Embryonic facial prominence (tissue), 1 donor: Measurements from ENCODE around the gene AIFM3.
"Not testable (repeated sequence)": the region's sequence is repeated elsewhere in the genome, so short reads cannot be mapped to it uniquely, and the experiment has no call there.

Experiments
- DNase-seq: peaks from one replicate; pipeline ENCODE4 v3.0.0-alpha.2; 2016; ENCODE audit errors: extremely low spot score

Gene AIFM3

DNA sequence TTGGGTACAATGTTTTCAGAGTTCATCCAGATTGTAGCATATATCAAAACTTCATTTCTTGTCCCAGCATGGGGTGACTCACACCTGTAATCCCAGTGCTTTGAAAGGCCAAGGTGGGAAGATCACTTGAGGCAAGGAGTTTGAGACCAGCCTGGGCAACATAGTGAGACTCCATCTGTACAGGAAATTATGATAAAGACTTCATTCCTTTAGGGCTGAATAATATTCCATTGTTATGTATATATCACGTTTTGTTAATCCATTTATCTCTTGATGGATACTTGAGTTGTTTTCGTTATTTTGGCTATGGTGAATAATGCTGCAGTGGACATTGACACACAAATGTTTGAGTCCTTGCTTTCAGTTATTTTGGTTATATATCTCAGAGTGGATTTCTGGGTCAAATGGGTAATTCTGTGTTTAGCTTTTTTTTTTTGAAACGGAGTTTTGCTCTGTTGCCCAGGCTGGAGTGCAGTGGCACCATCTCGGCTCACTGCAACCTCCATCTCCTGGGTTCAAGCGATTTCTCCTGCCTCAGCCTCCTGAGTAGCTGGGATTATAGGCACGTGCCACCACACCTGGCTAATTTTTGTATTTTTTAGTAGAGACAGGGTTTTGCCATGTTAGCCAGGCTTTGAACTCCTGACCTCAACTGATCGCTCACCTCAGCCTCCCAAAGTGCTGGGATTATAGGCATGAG lies 24.7 kb upstream of the AIFM3 start:
- DNase-seq = not testable (repeated sequence)

GRCh38 chr22:20943104-20943933 lies 23.7 kb upstream of the AIFM3 start:
- DNase-seq = no peak

GRCh38 chr22:20944042-20944441 lies 23.0 kb upstream of the AIFM3 start:
- DNase-seq = no peak

GRCh38 chr22:20945578-20945934 lies 21.5 kb upstream of the AIFM3 start:
- DNase-seq = no peak

DNA sequence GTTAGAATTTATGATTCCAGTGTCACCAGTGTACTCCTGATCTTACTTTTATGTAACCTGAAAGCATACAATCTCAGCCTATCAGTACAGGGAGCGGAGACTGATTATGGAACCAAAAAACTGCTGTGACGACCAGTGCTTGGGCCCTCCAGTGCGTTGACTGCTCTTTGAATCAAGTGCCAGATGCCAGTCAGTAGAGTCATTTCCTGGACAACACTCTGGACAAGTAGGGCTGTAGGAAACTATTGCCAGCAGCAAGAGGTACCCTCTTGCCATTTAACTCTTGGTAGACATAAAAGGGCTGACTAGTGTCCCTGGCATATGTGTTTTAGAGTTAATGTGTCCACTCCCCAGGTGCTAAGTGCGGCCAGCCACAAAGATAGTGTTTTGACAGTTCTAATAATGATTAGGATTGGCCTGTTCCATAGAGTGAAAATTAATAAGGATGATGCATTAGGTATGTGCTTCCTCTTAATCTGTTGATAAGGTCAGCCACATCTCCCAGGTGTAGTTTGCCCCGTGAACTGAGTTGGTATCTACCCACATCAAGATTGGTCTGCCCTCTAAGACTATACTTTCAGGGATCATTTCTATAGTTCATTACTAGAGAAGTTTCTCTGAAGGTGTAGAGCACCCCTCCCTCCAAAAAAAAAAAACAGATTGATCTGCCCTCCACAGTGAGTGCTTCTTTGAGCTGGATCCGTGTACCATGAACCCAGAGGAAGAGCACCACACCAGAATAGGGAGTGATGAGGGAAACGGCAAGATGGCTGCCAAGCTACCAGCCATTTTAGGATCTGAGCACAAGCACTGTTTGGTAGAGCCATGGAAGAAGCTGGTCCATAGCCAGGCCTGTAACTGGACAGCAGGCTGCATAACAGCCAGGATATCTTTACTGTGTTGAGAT lies 20.7 kb upstream of the AIFM3 start:
- DNase-seq = no peak

DNA sequence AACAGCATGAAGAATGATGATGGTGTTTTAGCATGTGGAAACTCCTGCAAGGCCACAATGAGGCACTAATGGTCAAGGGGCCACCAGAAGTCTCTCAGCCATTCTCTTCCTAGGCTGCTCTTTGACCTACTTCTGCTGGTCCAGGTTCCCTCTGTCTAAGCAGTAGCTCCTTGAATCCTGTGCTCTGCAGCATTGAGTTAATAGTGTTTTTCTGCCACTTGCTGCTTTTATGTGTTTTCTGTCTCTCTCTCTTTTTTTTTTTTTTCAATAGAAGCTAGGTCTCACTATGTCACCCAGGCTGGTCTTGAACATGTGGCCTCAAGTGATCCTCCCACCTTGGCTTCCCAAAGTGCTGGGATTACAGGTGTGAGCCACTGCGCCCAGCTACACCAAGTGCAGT lies 20.1 kb upstream of the AIFM3 start:
- no peak for DNase-seq

DNA sequence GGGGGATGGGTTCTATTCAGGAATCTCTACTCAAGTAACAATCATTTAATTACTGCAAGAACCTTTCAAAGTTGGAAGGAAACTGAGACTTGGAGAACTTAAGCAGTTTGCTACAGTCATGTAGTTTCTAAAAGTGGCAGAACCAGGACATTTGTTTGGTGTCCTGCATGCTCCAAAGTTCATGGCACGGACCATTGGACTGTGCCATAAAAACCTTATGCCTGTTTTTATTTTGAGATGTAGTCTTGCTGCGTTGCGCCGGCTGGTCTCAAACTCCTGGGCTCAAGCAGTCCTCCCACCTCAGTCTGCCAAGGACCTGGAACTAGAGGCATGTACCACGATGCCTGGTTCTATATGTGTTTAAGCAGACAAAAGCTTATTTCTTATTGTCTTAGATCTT lies 18.6 kb upstream of the AIFM3 start:
- no peak for DNase-seq

DNA sequence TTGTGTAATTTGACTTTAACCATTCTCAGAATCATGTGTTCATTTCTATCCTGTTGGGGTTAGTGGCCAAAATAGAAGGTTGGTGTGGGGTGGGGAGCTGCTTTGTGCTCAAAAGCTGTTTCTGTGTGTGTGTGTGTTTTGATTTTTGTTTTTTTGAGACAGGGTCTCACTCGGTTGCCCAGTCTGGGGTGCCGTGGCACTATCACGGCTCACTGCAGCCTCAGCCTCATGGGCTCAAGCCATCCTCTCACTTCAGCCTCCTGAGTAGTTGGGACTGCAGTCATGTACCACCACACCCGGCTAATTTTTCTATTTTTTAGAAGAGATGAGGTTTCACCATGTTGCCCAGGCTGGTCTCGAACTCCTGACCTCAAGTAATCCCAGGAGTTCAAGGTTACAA lies 18.1 kb upstream of the AIFM3 start:
- DNase-seq = no peak

GRCh38 chr22:20949698-20950183 lies 17.3 kb upstream of the AIFM3 start:
- DNase-seq = no peak

DNA sequence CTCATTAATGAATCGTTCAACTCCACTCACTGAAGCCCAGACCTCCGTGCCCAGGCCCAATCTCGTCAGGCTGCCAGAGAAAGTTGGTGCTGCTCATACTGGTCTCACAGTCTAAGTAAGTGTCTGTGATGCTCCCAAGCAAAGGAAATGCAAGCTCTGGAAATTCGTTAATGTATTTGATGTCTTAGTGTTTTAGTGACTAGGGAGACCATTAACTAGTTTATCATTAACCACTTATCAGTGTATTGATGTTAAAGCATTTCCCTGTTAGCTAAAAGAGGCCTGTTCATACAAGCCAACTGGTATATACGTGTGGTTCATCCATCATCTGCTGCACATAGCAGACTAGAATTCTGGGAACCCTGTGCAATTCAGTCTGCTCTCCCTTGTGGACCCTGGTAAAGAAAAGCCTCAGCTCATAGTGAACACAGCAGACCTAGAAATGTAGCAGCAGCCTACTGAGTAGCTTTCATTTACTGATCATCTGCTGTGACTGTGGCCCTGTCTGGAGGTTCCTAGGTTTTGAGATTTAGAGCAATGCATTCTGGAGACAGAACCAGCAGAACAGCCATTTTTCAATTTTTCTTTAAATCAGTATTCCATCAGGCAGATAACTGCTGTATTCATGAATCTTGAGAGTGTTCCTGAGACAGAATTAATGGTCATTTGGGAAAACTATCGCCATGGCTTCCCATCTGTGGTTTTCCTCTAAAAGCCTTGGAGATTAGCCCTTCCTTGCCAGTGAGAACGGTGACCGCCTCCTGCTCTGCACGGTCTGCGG lies 15.7 kb upstream of the AIFM3 start:
- DNase-seq = no peak

- DNase-seq = no peak
Observed at GRCh38 chr22:20951932-20952380, 15.1 kb upstream of the AIFM3 start.

DNA sequence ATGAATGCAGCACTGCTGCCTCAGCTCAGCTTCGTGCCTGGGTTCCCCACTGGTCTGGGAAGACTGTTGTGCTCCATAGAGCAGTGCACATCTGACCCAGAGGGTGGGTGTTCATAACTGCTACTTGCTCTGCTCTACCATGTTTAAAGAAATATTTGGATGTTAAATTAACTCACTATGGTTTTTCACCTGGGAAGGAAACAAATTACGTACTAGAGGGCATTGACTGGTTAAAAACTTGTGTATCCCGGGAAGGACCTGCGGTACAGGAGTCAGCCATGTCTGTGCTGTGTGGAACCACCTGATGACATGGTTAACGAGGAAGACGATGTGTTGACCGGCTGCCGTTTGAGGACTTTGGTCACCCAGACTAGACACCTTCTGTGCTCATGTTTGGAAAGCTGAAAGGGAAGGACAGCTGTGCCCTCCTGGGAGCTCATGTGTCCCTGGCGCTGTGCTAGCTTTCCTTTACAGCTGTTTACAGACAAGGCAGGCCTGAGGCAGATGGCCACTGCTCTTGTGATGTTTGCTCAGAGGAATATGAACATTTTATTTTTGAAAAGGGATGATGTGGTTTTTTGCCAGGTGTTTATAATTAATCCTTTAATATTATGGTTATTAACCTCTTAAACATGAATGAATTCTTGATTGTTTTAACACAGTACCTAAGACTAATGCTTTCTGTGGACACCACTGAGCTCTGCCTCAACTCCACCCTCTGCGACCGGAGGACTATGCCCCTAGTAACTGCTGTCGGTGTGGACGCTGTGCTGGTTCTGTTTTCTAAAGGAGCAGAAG lies 14.3 kb upstream of the AIFM3 start:
- DNase-seq = no peak

GRCh38 chr22:20953342-20953608 lies 13.8 kb upstream of the AIFM3 start:
- no peak for DNase-seq

DNA sequence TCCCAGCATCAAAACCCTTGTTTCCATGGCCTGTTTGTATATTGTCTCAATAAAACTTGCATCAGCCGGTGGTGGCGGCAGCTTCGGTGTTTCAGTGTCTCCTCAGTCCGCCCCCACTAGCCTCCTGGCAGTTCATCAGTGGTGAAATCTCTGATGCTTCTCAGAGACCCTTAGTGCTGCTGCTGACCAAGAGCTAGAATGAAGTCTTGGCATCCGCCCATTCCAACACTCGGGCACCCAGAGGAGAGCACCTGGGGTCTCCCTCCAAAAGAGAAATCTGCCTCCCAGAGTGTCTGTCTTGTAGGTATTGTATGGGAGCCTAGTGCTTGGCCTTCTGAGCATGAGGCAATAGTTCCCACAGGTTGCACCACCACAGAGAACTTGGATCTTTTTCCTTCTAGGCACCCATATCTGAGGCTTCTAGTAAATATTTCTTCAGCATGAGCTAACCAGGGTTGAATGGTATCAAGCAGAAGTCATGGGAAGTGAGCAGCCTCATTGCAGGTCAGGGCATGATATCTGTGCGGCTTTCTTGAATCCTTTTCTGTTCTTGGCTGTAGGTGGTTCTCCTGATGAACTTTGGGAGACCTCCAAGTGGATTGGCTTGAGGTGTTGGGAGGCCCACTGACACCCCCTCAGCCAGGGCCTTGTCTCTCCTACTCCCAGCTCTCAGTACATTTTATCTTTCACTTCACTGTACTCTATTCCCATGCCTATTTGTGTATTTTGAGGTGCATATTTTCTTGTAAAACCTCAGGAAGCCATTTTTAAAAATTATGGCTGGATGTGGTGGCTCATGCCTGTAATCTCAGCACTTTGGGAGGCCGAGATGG lies 13.2 kb upstream of the AIFM3 start:
- DNase-seq = no peak

DNA sequence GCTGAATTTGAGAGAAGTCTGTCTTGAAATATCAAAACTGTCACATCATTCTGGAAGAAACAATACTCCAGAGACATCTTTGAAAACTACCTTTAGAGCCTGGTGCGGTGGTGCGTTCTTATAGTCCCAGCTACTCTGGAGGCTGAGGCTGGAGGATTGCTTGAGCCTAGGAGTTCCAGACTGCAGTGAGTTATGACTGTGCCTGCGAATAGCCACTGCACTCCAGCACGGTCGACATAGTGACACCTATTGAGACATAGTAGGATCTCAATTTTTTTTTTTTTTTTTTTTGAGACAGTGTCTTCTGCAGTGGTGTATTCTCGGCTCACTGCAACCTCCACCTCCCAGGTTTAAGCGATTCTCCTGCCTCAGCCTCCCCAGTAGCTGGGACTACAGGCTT lies 11.5 kb upstream of the AIFM3 start:
- DNase-seq = no peak

DNA sequence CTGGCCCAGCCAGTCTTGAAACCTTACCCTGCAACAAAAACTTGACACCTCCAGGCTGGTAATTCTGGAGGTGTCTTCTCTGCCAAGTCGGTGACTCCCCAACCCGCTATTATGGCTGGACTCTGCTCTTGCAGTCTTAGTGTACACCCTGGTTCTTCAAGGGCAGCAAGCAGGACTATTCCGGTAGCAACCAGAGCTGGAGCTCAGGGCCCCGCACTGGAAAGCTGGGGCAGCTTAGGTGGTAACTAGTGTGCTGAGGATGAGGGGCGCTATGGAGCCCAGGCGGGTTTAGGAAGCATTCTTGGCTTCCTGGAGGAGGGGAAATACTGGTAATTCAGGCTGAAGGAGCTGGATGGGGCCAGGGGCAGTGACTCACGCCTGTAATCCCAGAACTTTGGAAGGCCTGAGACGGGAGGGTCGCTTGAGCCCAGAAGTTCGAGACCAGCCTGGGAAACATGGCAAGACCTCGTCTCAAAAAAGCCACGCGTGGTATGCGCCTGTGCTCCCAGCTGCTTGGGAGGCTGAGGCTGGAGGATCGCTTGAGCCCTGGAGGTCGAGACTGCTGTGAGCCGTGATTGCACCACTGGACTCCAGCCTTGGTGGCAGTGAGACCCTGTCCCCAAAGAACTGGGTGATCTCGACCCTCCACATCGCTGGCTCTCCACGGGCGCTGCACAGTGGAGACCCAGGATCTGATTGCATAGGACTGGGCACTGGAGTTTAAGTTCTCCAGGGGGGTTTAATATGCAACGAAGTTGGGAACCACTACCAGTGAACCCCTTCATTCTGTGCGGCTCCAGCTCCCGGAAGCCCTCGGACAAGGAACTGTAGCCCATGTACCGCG lies 10.6 kb upstream of the AIFM3 start:
- DNase-seq = no peak

DNA sequence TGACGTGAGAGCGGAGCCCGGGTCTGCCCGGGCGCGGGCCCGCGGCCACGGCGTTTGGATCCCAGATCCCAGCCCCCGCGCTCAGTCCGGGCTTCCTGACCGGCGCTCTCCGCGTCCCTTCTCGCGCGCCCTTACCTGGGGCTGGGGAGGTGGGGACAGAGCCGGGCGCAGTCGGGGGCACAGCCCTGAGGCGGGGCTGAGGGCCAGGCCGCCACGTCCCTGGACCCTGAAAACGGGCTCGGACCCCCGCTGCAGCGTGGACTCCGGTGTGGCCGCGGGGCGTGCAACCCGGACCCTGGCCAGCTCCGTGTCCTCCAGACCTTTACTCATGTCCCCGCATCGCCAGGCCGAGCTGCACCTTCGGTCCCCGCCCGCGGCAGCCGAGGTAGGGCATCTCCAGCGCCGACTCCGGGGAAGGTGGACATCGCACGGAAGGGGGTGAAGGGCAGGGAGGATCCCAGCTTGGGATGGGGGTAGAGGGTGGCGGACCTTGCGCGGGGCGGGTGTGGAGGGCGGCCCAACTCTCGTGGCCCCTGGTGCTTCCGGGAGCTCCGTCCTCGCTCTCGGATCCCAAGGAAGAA lies 9.9 kb upstream of the AIFM3 start:
- no peak for DNase-seq

GRCh38 chr22:20957683-20958431 lies 9.2 kb upstream of the AIFM3 start:
- DNase-seq = no peak
